Measurements from ENCODE around the gene TMEM174.

The TMEM174 gene

DNA sequence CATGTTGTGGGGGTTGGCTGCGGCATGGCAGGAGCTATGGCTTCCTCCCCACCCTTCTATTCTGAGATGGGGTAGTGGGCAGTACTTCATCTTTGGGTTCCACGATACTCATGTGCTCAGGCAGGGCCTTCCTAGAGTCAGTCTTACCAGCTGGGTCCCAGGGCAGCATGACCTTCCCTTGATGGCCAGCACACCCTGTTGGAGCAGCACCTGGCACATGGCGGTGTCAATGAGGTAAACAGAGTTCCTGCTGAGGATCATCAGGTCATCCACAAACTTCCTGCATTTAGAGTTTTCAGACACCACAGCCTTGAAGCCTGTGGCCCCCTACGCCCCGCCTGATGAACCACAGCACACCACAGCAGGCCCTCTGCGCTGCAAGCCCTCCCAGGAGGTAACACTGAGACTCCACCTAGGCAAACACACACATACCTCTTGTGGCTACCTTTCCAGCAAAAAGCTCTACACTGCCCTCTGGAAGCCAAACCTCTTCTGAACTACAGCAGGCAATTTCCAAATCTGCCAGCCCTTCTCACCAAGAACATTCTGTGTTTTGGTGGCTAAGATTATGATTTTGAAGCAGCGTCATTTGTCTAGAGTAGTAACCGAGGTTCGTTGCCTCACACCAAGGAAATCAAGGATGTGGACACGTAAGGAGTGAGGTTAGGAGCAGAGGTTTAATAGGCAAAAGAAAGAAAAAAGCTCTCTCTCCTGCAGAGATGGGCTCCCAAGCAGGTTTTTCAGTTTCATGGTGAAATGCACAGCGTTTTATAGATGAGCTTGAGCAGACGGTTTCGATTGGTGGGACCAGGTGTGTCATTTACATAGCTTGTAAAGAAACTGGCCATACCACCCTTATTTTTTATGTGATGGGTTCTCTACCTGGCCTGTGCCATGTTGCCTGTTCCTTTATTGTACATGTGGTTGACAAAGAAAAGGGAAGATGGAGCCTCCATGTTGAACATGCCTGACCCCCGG is 20.3 kb upstream of the TMEM174 start:
- peaks cover 13% of the 10 kb centered on the region for H3K27me3 ChIP-seq (replicated peaks; ENCODE audit: control insufficient read depth, insufficient read depth, low read length, poor library complexity, severe bottlenecking)
- H3K36me3 ChIP-seq (ENCODE audit: control insufficient read depth, insufficient read depth, low read length) = no peaks in the 10 kb centered on the region
- no peak overlapping the region for H3K27ac ChIP-seq (ENCODE audit: insufficient read depth, low read length, poor library complexity, severe bottlenecking)
- no peak for DNase-seq
- H3K4me1 ChIP-seq (ENCODE audit: control insufficient read depth, insufficient read depth, low read length, poor library complexity, severe bottlenecking) = no peaks in the 10 kb centered on the region
- no peaks in the 10 kb centered on the region for H3K9me3 ChIP-seq (ENCODE audit: control insufficient read depth, low read length)
- H3K4me3 ChIP-seq (ENCODE audit: insufficient read depth, low read depth, low read length, poor library complexity, severe bottlenecking) = no peak overlapping the region

DNA sequence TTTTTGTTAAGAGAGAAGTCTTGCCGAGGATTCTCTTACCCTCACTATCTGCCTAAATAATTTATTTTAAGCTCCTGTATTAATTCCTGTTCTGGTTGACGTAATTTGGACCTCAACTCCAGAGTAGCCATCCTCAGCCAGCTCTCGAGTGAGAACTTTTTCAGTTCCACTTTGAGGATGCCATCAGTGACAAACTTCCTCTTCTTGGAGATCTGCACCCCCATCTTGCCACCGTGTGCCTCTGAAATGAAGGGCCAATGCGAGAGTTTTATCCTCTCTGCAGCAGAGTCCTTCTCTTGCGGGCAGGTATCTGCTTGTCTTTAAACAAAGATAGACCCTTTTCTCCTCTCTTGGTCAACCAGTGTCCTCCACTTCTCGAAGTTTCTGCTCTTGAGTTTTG is 19.5 kb upstream of the TMEM174 start:
- Histone ChIP-seq H3K4me3 (ENCODE audit: insufficient read depth, low read depth, low read length, poor library complexity, severe bottlenecking) (no peak overlapping the region), H3K36me3 (ENCODE audit: control insufficient read depth, insufficient read depth, low read length) (no peaks in the 10 kb centered on the region), H3K27me3 (replicated peaks; ENCODE audit: control insufficient read depth, insufficient read depth, low read length, poor library complexity, severe bottlenecking) (peaks cover 13% of the 10 kb centered on the region), H3K9me3 (ENCODE audit: control insufficient read depth, low read length) (no peaks in the 10 kb centered on the region), H3K4me1 (ENCODE audit: control insufficient read depth, insufficient read depth, low read length, poor library complexity, severe bottlenecking) (no peaks in the 10 kb centered on the region), H3K27ac (ENCODE audit: insufficient read depth, low read length, poor library complexity, severe bottlenecking) (no peak overlapping the region)
- DNase-seq = no peak

DNA sequence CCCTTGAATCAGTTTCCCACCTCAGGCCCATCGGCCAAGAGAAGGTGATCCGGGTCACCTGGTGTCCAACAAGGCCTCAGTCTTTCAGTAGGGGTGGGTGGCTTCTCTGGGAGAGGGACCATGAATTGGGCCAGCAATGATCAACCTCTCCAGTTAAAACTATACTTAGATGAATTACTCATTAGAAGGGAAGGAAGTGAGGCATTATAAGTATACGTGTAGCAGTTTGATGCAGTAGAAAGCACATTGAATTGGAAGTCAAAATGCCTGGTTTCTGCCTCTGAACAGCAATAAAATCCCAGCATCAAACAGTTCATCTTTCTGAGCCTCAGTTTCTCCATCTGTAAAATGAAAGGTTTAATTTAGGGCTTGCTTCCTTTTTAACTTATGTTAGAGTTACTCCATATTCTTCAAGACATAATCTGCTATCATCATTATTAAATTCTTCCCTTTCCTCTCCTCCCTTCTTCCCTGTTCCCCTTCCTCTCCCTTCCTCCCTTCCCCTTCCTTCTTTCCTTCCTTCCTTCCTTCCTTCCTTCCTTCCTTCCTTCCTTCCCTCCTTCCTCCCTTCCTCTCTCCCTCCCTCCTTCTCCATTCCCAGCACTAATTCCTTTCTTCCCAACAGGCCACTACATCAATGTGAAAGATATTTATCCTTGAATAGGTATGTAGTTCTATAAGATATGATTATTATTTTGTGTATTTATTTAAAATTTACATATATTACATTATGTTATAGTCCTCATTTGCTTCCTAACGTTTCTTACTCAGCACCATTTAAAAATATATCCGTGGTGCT is 18.6 kb upstream of the TMEM174 start:
- Histone ChIP-seq H3K27me3 (replicated peaks; ENCODE audit: control insufficient read depth, insufficient read depth, low read length, poor library complexity, severe bottlenecking) (peaks cover 13% of the 10 kb centered on the region), H3K4me1 (ENCODE audit: control insufficient read depth, insufficient read depth, low read length, poor library complexity, severe bottlenecking) (peaks cover 3% of the 10 kb centered on the region), H3K9me3 (ENCODE audit: control insufficient read depth, low read length) (no peaks in the 10 kb centered on the region), H3K27ac (ENCODE audit: insufficient read depth, low read length, poor library complexity, severe bottlenecking) (no peak overlapping the region), H3K36me3 (ENCODE audit: control insufficient read depth, insufficient read depth, low read length) (no peaks in the 10 kb centered on the region), H3K4me3 (ENCODE audit: insufficient read depth, low read depth, low read length, poor library complexity, severe bottlenecking) (no peak overlapping the region)
- DNase-seq = no peak

DNA sequence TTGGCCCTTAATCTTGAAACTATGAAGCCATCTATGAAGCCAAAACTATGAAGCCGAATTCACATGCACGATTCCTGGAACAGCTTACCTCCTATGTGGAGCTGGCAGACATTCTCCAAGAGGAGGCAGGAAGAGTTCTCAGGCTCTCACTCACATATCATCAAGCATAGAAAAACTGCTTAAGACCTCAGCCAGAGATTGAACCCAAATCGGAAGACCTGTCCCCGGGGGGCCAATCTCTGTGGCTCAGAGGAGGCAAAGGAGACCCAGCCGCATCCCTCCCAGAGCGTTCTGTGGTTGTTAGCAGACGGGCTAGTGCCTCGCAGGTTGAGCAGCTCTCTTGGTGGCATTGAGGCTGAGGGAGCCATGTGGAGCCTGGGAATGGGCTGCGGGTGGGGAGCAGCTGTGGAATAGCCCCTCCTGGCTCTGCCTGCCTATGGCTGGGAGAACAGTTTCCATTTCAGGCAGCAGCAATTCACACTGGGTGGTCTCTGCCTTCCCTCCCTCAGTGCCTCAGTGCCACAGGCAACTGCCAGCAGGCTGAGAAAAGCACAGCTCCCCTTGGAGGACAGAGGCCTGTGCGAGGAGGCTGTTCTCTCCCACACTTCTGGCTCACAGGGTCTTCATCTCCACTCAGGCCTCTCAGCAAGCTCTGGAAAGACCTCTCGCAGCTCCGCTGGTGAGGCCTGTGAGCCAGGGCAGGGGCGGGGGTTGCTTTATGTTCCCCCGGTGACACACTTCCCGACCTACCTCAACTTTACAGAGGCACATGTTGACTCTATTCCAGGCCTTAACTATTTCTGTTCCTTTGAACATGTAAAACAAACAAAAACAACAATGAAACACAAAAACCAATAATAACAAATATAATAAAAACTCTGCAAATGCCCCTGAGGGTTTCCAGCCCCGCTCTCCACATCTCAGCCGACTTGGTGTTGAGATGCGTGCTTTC is 17.4 kb upstream of the TMEM174 start:
- Histone ChIP-seq H3K4me3 (ENCODE audit: insufficient read depth, low read depth, low read length, poor library complexity, severe bottlenecking) (no peak overlapping the region), H3K9me3 (ENCODE audit: control insufficient read depth, low read length) (no peaks in the 10 kb centered on the region), H3K4me1 (ENCODE audit: control insufficient read depth, insufficient read depth, low read length, poor library complexity, severe bottlenecking) (peaks cover 12% of the 10 kb centered on the region), H3K27me3 (replicated peaks; ENCODE audit: control insufficient read depth, insufficient read depth, low read length, poor library complexity, severe bottlenecking) (peaks cover 13% of the 10 kb centered on the region), H3K27ac (ENCODE audit: insufficient read depth, low read length, poor library complexity, severe bottlenecking) (no peak overlapping the region), H3K36me3 (ENCODE audit: control insufficient read depth, insufficient read depth, low read length) (no peaks in the 10 kb centered on the region)
- no peak for DNase-seq

DNA sequence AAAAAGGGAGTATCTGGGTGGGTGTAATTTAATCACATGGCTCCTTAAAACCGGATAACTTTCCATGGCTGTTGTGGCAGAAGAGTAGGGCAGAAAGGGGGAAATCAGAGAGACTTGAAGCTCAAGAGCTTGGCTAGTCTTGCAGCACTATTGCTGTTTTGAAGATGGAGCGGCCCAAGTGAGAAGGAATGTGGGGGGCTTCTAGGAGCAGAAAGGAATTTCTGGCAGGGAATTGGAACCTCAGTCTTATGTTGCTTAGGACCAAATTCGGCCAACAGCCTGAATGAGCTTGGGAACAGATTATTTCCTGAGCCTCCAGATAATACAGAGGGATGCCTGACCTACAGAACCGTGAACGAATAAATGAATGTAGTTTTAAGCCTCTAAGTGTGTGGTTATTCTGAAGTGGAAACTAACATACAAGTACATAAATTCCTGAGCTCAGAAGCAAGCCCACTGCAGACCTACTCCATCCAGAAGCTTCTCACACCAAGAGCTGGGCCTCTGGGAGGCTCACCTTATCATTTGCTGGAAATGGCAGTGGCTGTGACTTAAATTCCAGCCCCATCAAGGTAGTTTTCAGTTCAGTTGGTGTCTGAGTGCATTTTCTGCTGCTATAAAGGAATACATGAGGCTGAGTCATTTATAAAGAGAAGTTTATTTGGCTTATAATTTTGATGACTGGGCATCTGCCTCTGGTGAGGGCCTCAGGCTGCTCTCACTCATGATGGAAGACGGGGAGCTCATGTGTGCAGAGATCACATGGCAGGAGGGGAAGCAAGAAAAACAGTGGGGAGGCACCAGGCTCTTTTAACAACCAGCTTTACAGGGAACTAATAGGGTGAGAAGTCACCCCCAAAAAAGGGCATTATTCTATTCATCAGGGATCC is 15.3 kb upstream of the TMEM174 start:
- peaks cover 16% of the 10 kb centered on the region for H3K4me1 ChIP-seq (ENCODE audit: control insufficient read depth, insufficient read depth, low read length, poor library complexity, severe bottlenecking)
- peaks cover 13% of the 10 kb centered on the region for H3K27me3 ChIP-seq (replicated peaks; ENCODE audit: control insufficient read depth, insufficient read depth, low read length, poor library complexity, severe bottlenecking)
- DNase-seq = no peak
- no peak overlapping the region for H3K4me3 ChIP-seq (ENCODE audit: insufficient read depth, low read depth, low read length, poor library complexity, severe bottlenecking)
- no peaks in the 10 kb centered on the region for H3K36me3 ChIP-seq (ENCODE audit: control insufficient read depth, insufficient read depth, low read length)
- no peaks in the 10 kb centered on the region for H3K9me3 ChIP-seq (ENCODE audit: control insufficient read depth, low read length)
- H3K27ac ChIP-seq (ENCODE audit: insufficient read depth, low read length, poor library complexity, severe bottlenecking) = no peak overlapping the region

DNA sequence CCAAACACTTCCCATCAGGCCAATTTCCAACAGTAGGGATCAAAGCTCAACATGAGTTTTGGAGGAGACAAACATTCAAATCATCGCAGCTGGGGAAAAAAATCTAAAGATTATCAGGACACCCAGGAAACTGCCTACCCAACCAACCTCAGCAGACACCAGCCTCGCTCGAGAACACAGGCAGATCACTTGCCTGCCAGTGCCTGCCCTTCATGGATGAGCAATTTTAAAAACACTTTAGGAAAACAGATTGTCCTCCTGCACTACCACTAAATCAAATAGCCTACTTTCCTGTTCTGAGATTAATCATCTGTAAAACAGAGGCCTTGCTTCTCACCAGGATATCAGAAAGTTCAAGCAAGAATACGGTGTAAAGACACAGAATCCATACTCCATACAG is 14.7 kb upstream of the TMEM174 start:
- no peaks in the 10 kb centered on the region for H3K36me3 ChIP-seq (ENCODE audit: control insufficient read depth, insufficient read depth, low read length)
- DNase-seq = no peak
- H3K27me3 ChIP-seq (replicated peaks; ENCODE audit: control insufficient read depth, insufficient read depth, low read length, poor library complexity, severe bottlenecking) = peaks cover 13% of the 10 kb centered on the region
- H3K27ac ChIP-seq (ENCODE audit: insufficient read depth, low read length, poor library complexity, severe bottlenecking) = no peak overlapping the region
- no peak overlapping the region for H3K4me3 ChIP-seq (ENCODE audit: insufficient read depth, low read depth, low read length, poor library complexity, severe bottlenecking)
- H3K4me1 ChIP-seq (ENCODE audit: control insufficient read depth, insufficient read depth, low read length, poor library complexity, severe bottlenecking) = peaks cover 16% of the 10 kb centered on the region
- H3K9me3 ChIP-seq (ENCODE audit: control insufficient read depth, low read length) = no peaks in the 10 kb centered on the region

DNA sequence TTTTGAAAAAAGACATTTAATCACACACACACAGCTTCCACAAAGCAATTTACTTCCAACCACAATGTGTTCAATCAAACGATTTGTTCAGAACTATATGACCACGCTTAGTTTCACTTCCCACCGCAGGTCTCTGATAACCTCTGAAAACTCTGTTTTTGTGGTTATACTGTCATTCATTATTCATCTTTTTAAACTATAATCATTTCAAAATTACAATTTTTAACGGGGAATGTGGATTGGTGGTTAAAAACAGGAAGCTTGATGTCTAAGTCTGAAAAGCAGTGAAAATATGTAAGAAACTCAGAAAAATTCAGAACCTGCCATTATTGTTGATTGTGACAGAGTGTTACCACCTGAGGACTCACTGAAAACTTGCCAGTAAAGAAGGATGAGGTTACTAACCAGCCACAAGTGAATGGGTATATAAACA is 12.7 kb upstream of the TMEM174 start:
- Histone ChIP-seq H3K36me3 (ENCODE audit: control insufficient read depth, insufficient read depth, low read length) (no peaks in the 10 kb centered on the region), H3K4me1 (ENCODE audit: control insufficient read depth, insufficient read depth, low read length, poor library complexity, severe bottlenecking) (peaks cover 16% of the 10 kb centered on the region), H3K4me3 (ENCODE audit: insufficient read depth, low read depth, low read length, poor library complexity, severe bottlenecking) (no peak overlapping the region), H3K9me3 (ENCODE audit: control insufficient read depth, low read length) (no peaks in the 10 kb centered on the region), H3K27me3 (replicated peaks; ENCODE audit: control insufficient read depth, insufficient read depth, low read length, poor library complexity, severe bottlenecking) (peaks cover 11% of the 10 kb centered on the region), H3K27ac (ENCODE audit: insufficient read depth, low read length, poor library complexity, severe bottlenecking) (no peak overlapping the region)
- DNase-seq = no peak

DNA sequence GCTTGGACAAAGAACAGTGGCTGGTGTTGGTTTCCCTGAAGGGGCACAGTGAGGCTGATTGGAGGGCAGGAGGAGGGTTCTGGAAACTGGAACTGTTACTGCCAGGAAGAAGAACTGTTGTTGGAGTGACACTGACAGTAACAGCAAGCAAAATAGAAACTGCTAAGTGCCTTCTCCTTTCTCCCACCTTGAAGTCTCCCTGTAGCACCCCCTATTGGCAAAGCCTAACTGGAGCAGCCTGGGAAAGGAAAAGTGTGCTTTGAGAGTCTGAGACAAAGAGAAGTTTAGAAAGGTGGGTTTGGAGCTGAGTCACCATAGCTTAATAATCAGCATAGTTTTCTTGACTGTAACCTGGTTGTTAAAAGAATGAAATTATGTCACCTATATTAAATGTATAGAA is 2.5 kb upstream of the TMEM174 start:
- Histone ChIP-seq H3K9me3 (ENCODE audit: control insufficient read depth, low read length) (no peaks in the 10 kb centered on the region), H3K4me3 (ENCODE audit: insufficient read depth, low read depth, low read length, poor library complexity, severe bottlenecking) (no peak overlapping the region), H3K27me3 (replicated peaks; ENCODE audit: control insufficient read depth, insufficient read depth, low read length, poor library complexity, severe bottlenecking) (peaks cover under 1% of the 10 kb centered on the region), H3K36me3 (ENCODE audit: control insufficient read depth, insufficient read depth, low read length) (no peaks in the 10 kb centered on the region), H3K27ac (ENCODE audit: insufficient read depth, low read length, poor library complexity, severe bottlenecking) (no peak overlapping the region), H3K4me1 (ENCODE audit: control insufficient read depth, insufficient read depth, low read length, poor library complexity, severe bottlenecking) (no peaks in the 10 kb centered on the region)
- no peak for DNase-seq

DNA sequence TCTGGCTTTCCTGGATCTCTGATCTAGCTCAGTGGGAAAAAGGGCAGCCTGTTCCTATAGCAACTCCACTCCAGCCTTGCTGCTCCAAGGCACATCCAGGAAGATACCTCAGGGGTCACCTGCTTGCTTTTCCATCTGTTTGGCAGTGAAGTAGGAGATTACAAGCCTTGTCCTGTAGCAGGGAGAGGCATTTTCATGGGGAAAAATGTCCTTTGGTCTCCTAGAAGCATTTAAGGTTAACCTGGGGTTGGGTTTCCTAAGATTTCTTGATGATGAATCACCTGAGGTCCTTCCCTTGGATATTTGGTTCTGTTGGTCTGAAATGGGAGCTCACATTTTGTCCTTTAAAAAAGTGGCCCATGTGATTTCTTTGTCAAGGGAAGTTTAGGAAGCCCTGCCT is 1.5 kb upstream of the TMEM174 start:
- DNase-seq = no peak
- H3K9me3 ChIP-seq (ENCODE audit: control insufficient read depth, low read length) = no peaks in the 10 kb centered on the region
- no peaks in the 10 kb centered on the region for H3K27me3 ChIP-seq (replicated peaks; ENCODE audit: control insufficient read depth, insufficient read depth, low read length, poor library complexity, severe bottlenecking)

More for the DNA sequence above, 1.5 kb upstream of the TMEM174 start:
- no peak overlapping the region for H3K27ac ChIP-seq (ENCODE audit: insufficient read depth, low read length, poor library complexity, severe bottlenecking)
- no peak overlapping the region for H3K4me3 ChIP-seq (ENCODE audit: insufficient read depth, low read depth, low read length, poor library complexity, severe bottlenecking)
- no peaks in the 10 kb centered on the region for H3K36me3 ChIP-seq (ENCODE audit: control insufficient read depth, insufficient read depth, low read length)
- no peaks in the 10 kb centered on the region for H3K4me1 ChIP-seq (ENCODE audit: control insufficient read depth, insufficient read depth, low read length, poor library complexity, severe bottlenecking)
